ENCODE measurements around the gene SPI1.

Gene SPI1

DNA sequence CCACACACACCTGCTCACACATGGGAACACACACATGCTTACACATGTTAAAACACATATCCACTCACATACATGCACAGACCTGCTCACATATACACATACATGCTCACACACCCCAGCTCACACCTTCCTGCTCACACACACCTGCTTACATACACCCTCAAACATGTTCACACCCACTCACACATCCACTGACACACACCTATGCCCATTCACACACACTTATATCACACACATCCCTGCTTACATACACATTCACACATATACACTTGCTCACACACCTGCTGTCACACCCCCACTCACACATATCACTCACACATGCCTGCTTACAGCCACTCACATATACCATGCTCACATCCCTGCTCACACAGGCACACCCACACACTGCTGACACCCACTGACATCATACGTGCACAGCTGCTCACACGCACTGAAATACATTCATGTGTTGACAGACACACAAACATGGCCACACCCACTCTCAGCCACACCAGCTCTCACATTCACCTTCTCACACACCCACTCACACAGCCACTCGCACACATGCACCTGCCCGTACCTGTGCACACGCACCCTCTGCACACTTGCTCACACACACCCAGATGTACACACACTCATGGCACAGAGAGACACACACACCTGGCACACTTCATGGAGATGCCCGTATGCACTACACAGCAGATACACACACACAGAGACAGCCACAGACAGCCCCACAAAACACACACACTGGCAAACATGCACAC, 20.2 kb downstream of the SPI1 start:
- DNase-seq (ENCODE audit: low spot score), result no peak

DNA sequence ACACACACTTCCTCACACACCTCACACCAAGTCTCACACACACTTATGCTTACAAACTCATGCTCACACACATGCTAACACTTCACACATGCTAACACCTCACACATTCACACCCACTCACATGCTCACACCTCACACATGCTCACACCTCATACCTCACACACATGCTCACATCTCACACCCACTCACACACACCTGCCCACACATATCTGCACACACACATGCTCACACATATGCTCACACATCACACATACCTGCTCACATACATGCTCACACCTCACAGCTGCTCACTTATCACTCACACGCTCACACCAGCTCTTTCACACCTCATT, 21.4 kb downstream of the SPI1 start:
- no peak for DNase-seq (ENCODE audit: low spot score)

DNA sequence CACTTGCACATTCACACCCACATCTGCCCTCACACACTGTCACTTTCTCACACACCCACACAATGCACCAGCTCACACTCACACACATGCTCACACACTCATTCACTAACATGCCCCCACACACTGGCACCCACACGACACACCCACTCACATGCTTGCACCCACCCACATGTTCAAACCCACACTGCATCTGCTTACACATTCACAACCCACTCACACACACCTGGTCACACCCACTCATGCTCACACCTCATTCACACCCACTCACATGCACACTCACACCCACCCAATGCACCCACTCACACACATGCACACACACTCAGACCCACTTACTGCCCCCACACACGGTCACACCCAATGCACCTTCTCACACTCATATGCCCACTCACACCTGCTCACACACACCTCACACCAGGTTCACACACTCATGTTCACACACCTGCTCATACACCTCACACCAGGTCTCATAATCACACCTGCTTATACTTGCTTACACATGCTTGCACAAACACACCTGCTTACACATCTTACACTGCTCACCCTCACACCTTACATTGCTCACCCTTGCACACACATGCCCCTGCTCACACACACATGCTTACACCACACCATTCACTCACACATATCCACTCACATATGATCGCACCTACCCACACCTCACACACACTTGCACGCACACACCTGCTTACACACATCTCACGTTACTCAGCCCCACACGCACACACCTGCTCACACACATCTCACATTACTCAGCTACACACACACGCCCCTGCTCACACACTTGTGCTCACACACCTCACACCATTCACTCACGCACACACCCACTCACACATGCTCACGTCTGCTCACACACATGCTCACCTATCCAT, 22.0 kb downstream of the SPI1 start:
- no peak for DNase-seq (ENCODE audit: low spot score)

DNA sequence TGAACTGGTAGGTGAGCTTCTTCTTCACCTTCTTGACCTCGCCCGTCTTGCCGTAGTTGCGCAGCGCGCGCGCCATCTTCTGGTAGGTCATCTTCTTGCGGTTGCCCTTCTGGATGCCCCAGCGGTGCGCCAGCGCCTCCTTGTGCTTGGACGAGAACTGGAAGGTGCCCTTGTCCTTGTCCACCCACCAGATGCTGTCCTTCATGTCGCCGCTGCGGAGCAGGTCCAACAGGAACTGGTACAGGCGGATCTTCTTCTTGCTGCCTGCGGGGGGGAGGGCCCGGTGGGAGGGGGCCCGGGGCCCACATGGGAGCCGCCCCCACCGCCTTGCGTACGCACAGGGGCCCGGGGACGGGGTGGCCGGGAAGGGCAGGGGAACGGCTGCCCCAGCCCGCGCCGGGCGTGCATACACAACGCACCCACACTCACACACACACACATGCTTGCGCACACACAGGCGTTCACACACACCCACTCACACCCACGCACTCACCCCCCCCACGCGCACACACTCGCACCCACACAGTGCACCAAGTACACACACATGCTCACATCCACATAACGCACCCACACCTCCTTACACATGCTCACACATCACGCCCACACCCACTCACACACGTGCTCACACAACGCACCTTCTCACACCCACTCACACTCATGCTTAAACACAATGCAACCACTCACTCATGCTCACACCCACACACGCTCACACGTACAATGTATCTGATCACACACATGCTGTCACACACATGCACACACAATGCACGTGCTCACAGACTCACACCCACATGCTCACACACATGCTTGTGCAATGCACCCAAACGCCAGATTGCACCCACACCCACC, 22.8 kb downstream of the SPI1 start:
- DNase-seq (ENCODE audit: low spot score), result peak; percentile 33

DNA sequence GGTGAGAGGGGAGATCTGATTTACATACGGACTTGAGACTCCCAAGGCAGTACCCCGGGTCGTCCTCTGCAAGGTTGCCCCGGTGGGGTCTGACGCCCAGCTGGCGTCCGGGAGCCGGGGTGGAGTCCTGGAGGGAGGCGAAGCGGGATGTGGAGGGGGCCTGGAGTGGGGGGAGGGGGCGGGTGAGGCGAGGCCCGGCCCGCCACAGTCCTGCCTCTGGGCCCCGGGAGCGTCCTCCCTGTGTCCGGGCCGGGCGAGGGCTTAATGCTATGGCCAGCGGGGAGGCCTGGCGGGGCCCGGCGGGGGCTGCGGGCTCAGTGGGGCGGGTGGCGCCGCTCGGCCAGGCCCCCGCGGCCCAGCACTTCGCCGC, 23.4 kb downstream of the SPI1 start:
- DNase-seq (ENCODE audit: low spot score), result no peak

DNA sequence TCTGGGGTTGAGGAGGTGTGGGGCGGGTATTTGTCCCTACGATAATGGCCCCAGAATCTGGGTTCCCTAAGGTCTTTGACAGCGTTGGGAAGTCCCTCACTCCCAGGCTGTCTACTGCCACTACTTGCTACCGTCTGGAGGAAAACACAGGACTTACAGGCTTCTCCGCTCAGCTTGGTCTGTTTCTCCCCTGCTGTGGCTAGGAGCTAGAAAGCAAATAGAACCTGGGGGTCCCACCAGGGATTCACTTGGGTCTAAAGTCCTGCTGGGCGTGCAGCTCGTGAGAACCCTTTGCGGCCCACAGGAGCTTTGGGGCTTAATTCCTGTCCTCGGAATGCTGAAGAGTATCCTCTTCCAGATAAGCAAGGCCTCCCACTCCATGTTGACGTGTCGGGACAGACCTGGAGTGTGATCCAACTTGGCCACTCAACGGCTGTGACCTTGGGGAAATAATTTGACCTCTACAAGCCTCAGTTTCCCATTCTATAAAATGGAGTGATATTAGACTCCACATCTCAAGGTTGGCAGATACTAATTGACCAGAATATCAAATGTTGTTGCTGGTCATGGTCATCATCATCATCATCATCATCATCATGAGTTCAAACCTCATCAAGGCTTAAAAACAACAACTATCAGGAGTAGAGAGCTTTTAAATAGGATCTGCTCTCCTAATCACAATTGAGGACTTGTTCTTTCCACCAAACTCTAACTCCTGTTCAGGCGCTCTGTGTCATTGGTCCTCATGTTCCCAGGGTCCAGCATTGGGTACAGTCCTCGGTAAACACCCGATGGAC, 24.2 kb downstream of the SPI1 start:
- DNase-seq (ENCODE audit: low spot score), result no peak

DNA sequence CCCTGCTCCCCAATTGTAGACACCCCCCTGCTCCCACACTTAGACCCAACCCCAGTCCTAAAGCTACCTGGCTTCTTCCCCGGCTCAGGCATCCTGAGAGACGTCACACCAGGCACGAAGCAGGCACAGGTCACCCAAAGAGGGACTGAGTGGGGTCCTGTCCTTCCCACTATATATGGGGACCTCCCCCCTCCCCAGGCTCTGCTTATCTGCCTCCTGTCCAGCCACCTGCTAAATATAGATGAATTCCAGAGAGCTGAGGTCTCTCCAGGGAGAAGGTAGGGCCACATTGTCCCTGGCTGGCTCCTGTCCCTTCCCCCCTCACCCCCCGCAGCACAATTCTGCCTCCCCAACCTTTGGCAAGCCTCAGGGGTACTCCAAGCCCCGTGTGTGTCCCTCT, 25.8 kb downstream of the SPI1 start, which contains the start of gene MYBPC3:
Gene MYBPC3, minus strand, starts transcription at position 147 of the 400 bp plus-strand sequence. Its CDS starts 55 bp downstream, at position 92.
- no peak for DNase-seq (ENCODE audit: low spot score)

DNA sequence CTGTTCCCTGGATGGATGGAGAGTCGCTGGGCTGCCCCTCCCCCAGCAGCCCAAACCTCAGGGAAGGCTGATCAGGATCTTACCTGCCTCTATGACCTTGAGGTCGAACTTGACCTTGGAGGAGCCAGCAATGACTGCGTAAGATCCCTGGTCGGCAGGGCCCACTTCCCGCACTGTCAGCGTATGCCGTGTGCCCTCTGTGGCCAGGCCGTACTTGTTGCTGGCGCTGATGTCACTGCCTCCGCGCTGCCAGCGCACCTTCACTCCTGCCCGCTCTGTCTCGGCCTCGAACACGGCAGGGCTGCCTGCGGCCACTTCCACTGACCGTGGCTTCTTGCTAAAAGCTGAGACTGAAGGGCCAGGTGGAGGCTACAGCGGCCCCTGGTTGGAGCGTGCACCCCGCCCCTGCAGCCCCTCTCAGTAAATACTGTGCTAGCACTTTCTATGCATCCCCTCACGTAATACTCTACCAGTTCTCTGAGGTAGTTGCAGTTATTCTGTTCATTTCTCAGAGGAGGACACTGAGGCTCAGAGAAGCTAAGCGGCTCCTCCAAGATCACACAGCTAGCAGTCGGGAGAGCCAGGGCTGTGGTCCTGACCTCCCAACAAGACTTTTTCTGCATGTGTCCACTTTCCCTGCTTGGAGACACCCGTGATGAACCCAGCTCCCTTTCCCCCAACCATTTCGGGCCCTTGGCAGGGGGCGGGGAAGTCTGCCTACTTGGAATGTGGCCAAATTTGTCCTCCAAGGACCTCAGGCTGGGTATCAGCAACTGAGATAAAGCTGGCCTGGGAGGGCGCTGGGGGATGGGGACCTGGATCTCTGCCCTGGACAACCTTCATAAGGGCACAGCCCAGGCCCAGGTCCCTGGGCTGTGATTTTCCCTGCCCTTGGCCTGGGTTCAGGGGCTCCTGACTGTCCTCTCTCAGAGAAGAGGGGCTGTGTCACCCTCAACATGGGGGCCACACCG, 26.9 kb downstream of the SPI1 start:
- DNase-seq (ENCODE audit: low spot score), result no peak

DNA sequence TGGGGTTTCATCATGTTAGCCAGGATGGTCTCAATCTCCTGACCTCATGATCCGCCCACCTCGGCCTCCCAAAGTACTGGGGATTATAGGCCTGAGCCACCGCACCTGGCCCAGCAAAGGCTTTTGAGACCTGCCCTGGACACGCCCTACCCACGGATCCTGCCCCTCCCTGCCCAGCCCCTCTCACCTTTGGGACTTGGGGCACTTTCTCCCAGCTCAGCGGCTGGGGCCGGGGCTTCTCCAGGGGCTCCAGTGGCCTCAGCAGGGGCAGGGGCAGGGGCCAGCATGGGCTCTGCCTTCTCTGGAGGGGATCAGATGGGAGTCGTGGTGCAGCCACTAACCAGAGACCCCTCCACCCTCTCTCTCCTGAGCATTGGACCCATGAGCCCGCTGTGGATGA, 28.0 kb downstream of the SPI1 start:
- no peak for DNase-seq (ENCODE audit: low spot score)

DNA sequence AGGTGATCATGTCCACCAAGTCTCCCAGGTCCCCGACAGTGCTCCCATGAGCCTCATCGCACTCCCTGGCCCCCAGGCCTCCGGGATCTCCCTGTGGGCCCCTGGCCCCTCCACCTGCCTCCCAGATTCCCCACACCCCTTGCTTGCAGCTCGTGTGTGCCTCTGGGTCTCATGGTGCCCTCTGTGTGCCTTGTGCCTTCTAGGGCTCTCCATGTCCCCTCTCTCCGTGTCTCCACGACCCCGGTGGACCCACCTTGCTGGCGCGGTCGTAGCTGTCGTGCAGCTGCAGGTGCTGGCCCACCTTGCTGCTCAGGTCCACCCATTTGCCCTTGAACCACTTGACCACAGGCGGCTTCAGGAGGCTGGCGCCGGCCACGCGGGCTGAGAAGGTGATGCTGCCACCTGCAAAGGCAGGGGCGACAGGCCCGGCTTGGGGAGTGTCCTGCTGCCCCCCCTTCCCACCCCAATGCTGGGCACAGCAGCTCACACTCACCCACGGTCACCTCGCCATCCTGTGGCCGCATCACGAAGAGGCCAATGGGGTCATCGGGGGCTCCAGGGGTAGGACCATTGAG, 28.7 kb downstream of the SPI1 start:
- no peak for DNase-seq (ENCODE audit: low spot score)

DNA sequence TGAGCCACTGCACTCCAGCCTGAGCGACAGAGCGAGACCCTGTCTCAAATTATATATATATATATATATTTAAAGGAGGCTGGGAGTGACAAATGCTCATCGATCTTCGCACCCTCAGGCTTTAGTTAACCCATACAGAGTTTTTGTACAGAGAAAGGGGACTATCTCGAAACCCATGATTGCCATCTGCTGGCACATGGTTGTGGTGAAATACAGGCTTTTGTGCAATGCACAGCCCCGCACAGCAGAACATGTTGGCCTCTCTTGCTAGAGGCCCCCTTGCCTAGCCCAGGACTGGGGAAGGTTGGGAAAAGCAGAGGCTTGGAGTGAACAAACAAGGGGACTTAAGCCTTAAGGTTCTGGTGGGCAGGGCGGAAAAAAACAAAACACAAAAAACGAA, 29.5 kb downstream of the SPI1 start:
- peak; percentile 24 for DNase-seq (ENCODE audit: low spot score)

DNA sequence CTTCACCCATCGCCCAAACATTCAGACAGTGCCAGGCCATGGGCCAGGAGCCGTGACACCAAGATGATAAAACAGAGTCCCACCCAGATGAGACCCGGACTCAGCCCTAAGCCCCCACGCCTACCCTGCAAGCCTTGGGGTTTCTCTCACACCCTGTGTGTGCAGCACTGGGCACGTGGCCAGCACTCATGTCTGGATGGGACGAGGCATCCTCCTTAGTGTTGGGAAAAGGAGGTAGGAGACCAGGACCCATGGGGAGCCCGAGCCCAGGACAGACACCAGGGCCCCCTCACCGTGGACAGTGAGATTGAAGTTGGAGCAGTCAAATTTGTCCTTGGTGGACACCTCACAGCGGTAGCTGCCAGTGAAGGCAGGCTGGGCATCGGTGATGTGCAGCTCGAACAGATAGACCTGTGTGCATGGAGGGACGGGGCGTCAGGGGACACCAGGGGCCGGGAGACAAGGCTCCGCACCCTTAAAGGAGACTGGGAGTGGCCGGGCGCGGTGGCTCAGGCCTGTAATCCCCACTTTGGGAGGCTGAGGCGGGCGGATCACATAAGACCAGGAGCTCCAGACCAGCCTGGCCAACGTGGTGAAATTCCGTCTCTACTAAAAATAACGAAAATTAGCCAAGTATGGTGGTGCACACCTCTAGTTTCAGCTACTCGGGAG, 30.1 kb downstream of the SPI1 start:
- no peak for DNase-seq (ENCODE audit: low spot score)

DNA sequence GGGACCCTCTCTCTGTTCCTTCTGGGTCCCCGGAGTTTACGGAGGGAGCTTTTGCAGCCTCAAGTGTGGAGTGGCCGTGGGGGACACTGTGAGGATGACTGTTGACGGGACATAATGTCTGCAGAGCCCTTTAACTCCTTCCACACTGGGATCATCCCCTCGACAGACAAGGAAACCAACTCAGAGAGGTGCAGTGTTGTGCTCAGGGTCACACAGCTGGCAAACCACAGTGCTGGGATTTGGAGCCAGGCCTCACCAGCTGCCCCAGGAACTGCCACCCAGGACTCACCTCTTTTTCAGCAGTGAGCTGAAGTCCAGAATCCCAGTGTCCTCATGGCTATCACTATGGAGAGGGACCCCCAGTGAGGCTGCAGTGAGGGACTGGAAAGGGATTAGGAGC, 31.2 kb downstream of the SPI1 start:
- DNase-seq (ENCODE audit: low spot score), result no peak

DNA sequence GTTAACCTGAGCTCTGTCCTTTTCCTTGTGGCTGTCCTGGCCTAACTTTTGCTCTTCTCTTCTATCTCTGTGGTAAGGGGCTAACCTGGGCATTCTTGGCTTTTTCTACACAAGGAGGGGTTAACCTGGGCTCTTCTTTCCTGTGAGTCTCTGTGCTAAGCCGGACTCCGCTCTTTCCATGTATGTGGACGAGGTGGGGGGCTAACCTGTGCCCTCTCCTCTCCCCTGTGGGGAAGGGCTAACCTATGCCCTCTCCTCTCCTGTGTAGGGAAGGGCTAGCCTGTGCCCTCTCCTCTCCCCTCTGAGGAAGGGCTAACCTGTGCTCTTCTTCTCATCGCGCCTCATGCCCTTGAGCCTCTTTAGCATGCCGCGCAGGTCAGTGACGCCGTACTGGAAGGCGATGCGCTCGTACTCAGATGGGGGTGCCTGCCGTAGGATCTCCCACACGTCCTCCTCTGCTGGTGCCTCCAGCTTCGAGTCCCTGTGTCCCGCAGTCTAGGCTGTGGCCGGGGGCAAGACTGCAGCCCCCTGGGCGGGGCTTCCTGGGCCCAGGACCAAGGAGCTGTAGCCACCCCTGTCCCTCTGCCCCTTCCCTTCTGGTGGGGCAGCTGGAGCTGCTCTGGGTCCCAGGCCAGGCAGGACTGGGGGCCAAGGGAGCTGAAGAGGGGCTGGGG, 32.3 kb downstream of the SPI1 start:
- no peak for DNase-seq (ENCODE audit: low spot score)

DNA sequence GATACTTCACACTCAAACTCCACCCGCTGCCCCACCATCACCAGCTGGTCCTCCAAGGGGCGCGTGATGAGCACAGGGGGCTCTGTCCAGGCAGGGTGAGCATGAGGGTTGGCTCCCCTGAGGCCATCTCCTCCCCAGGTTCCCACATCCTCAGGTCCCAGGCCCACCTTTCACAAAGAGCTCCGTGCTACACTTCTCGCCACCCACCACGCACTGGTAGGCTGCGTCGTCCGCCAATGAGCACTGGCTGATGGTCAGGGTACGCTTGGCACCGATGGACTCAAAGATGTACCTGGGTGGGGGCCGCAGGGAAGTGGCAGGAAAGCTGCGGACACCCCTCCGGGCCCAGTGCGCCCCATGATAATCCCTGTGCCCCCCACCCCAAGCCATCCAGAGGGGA, 35.5 kb downstream of the SPI1 start:
- no peak for DNase-seq (ENCODE audit: low spot score)

DNA sequence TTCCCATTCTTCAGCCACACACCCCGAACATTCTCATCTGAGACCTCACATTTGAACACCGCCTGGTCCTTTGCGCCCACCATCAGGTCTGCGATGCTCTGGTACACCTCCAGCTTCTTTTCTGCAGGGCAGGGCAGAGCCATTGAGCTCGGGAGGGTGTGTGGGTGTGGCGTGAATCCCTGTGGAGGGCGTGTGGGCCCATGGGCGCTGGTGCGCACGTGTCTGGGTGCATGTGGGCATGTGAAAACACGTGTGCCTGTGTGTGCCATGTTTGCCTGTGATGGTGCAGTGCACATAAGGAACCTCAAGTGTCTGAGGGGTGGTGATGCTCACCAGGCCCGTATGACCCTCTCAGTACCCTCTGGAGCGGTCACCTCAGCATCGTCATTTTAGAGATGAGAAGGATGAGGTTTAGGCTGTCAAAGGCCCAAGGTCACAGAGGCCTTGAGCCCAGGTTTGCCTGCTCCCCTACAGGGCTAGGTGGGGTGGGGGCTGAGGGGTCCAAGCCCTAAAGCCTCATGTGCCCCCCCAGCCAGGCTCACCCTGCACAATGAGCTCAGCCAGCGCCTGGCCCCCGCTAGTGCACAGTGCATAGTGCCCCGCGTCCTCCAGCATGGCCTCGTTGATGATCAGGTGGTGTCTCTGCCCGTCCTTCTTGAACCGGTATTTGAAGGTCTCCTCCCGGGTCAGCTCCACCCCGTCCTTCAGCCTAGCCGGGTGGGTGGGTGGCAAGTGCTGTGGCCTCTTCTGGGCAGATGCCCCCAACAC, 36.1 kb downstream of the SPI1 start:
- no peak for DNase-seq (ENCODE audit: low spot score)

DNA sequence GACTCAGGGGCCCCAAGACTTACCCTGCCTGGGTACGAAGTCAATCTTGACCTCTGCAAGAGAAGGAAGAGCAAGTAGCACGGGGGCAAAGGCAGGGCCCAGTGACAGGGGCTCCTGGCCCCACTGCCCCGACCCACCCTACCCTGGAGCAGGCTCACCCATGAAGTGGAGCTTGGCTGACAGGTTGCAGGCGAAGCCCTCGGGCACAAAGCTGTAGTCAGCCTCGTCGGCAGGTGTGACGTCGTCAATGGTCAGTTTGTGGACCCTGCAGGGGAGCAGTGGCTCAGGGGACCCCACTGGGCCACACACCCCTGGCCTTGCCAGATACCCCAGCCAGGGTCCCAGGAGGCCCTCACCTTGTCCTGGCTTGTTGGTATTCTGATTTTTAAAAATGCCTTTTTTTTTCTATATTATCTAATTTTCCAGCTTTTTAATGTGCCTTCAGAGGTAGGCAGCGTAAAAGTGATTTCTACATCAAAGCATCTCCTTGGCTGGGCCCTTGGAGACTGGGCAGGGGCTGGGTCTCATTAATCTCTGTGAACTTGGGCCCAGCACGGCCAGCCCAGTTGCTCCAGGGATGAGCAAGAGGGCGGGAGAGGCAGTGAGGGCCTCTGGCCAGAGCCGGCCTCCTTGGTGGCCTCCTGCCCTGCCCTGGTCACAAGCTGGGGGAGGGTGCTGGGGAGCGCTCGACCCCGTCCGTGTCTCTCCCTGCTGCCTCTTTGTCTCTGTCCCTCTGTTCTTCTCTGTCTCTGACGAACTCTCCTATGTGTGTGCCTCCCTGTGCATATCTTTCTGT, 37.2 kb downstream of the SPI1 start:
- no peak for DNase-seq (ENCODE audit: low spot score)
